ENCODE measurements around the gene GPC5.
A peak's percentile ranks its signal among the peaks of the same experiment; 100 is the strongest.

Gene GPC5

DNA sequence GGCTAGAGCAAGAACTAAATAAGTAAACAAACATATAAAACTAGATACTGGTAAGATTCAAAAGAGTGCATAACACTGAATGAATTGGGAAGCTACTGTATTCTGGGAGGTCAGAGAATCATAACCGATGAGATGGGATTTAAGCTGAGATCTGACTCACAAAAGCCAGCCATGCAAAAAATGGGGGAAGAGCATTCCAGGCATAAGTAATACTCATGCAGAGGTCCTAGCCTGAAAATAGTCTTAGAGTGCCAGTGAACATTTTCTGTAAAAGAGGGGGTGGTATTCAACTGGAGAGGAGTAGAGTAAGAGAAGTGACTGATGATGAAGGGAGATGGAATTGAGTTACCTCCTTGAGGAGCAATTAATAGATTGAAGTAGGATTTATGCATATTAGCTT, 956.2 kb downstream of the GPC5 start:
- peaks cover 18 to 19% of the 10 kb centered on the region in 2 donors for H3K9me3 Mint-ChIP-seq
- no peaks in the 10 kb centered on the region for H3K27me3 Mint-ChIP-seq
- H3K36me3 Mint-ChIP-seq: no peaks in the 10 kb centered on the region
- DNase-seq: no peak
- ATAC-seq (replicated peaks): no peak
- H3K4me1 Mint-ChIP-seq: no peaks in the 10 kb centered on the region
- H3K4me3 Mint-ChIP-seq: no peak overlapping the region
- no peak overlapping the region for H3K27ac Mint-ChIP-seq

DNA sequence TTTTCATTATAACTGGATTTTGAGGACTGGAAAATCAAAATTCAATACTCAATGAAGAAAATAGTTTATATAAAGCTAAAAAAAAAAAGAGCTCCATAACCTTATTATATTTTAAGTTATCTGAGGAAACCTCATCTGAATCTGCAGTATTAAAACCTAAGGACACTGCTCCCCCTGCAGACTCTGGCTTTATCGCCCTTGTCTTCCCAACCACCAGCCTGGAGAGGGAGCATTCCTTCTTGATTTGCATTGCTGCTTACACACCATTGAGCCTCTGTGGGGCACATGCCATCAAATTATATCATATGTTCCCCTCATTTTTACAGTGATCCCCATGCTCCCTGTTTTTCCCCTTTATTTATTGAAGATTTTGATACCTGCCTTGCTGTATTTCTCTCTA, 956.8 kb downstream of the GPC5 start:
- H3K36me3 Mint-ChIP-seq: no peaks in the 10 kb centered on the region
- no peak overlapping the region for H3K27ac Mint-ChIP-seq
- H3K4me1 Mint-ChIP-seq: no peaks in the 10 kb centered on the region
- ATAC-seq (replicated peaks) (no peak), DNase-seq (no peak)
- no peaks in the 10 kb centered on the region for H3K27me3 Mint-ChIP-seq
- H3K9me3 Mint-ChIP-seq: peaks cover 16 to 19% of the 10 kb centered on the region in 2 donors
- no peak overlapping the region for H3K4me3 Mint-ChIP-seq

DNA sequence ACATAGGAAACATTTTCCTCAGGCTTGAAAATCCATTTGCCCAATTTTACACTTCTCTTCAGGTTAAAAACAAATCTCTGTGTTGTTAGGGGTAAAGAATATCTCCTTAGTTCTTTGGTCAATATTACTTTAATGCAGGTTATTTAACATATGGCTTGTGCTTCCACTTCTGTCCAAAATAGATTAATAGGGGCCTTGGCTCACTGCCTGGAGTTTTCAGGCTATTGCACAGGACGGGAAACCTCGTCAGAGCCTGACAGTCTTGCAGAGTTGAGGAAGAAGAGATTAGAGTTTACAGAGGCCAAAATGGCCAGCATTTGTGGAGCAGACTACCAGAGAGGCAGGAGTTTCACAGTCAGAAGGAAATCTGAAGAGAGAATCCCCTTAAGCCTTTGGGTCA, 964.3 kb downstream of the GPC5 start:
- H3K4me1 Mint-ChIP-seq: no peaks in the 10 kb centered on the region
- no peak for ATAC-seq (replicated peaks)
- H3K9me3 Mint-ChIP-seq: peaks cover 4 to 11% of the 10 kb centered on the region in 2 donors
- no peaks in the 10 kb centered on the region for H3K36me3 Mint-ChIP-seq
- no peaks in the 10 kb centered on the region for H3K27me3 Mint-ChIP-seq
- no peak overlapping the region for H3K4me3 Mint-ChIP-seq
- DNase-seq: no peak
- no peak overlapping the region for H3K27ac Mint-ChIP-seq

DNA sequence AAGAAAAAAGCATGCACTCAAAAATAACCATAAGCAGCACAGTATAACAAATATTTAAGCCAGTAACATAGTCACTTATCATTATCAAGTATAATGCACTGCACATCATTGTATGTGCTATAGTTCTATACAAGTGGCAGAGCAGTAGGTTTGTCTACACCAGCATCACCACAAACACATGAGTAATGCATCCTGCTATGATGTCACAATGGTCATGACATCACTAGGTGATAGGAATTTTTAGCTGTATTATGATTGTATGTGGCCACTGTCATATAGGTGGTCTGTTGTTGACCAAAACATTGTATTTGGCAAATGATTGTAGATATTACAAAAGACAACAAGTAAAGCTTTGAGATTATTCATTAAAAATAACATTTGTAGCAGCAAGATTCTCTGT, 967.5 kb downstream of the GPC5 start:
- Mint-ChIP-seq H3K36me3 (no peaks in the 10 kb centered on the region), H3K4me3 (no peak overlapping the region)

DNA sequence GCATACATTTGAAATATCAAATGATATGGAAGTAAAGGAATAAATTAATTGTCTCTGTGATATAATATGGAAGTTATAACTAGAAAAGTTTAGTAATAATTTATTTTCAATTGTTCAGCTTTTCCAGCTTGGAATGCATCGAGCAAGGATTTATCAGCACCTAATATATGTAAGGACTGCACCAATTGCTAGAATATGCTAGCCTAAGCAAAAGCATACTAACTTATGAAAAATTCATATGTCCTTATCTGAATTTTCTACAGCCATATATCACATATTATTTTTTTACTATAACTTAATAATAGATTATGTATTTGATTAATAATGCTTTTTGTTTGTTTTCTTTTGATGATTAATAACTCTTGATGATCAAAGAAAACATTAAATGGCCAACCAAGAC, 979.0 kb downstream of the GPC5 start:
- DNase-seq: no peak
- no peak for ATAC-seq (replicated peaks)
- Mint-ChIP-seq H3K4me3 (no peak overlapping the region), H3K36me3 (no peaks in the 10 kb centered on the region), H3K9me3 (peaks cover 4 to 5% of the 10 kb centered on the region in 2 donors), H3K27me3 (no peaks in the 10 kb centered on the region), H3K27ac (no peak overlapping the region), H3K4me1 (no peaks in the 10 kb centered on the region)

More for the DNA sequence above, 967.5 kb downstream of the GPC5 start:
- Mint-ChIP-seq H3K27me3 (no peaks in the 10 kb centered on the region), H3K9me3 (peaks cover 0 to 4% of the 10 kb centered on the region in 2 donors), H3K27ac (no peak overlapping the region), H3K4me1 (no peaks in the 10 kb centered on the region)
- no peak for DNase-seq
- ATAC-seq (replicated peaks): no peak

DNA sequence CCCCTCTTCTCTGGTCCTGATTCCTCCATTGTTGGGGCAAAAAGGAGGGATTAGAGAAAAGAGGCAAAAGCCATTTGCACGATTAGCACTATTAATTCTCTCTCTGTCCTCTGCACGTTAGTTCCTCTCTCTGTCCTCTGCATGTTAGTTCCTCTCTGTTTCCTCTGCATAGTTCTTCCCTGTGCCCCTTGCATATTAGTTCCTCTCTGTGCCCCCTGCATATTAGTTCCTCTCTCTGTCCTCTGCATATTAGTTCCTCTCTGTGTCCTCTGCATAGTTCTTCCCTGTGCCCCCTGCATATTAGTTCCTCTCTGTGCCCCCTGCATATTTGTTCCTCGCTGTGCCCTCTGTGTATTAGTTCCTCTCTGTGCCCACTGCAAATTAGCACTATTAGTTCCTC, 981.0 kb downstream of the GPC5 start:
- H3K4me3 Mint-ChIP-seq: no peak overlapping the region
- no peaks in the 10 kb centered on the region for H3K36me3 Mint-ChIP-seq
- DNase-seq (no peak), ATAC-seq (replicated peaks) (peak in 1 of 2 donors; percentile 25)
- no peaks in the 10 kb centered on the region for H3K4me1 Mint-ChIP-seq
- no peaks in the 10 kb centered on the region for H3K27me3 Mint-ChIP-seq
- peaks cover 4 to 5% of the 10 kb centered on the region in 2 donors for H3K9me3 Mint-ChIP-seq
- H3K27ac Mint-ChIP-seq: no peak overlapping the region

DNA sequence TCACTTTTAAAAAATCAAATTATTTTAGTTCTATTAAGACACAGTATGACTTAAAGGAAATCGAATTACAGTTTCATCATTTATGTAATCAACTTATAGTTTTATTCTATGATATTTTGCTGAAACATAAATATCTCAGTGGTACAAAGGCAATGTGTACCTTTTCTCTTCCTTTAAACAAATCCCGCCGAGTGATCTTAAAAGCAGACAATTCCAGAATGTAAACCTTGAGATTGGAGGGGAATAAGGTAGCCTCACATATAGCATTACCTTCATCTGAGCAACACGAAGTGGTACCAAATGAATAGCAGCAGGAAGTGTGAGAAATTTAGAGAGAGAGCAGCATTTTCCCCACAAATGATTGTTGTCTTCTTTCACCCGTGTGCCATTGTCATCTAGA, 986.0 kb downstream of the GPC5 start:
- H3K27me3 Mint-ChIP-seq: no peaks in the 10 kb centered on the region
- peaks cover 3% of the 10 kb centered on the region in 2 donors for H3K9me3 Mint-ChIP-seq
- H3K4me1 Mint-ChIP-seq: no peaks in the 10 kb centered on the region
- no peak for ATAC-seq (replicated peaks)
- no peaks in the 10 kb centered on the region for H3K36me3 Mint-ChIP-seq
- H3K27ac Mint-ChIP-seq: no peak overlapping the region
- H3K4me3 Mint-ChIP-seq: no peak overlapping the region
- DNase-seq: no peak

DNA sequence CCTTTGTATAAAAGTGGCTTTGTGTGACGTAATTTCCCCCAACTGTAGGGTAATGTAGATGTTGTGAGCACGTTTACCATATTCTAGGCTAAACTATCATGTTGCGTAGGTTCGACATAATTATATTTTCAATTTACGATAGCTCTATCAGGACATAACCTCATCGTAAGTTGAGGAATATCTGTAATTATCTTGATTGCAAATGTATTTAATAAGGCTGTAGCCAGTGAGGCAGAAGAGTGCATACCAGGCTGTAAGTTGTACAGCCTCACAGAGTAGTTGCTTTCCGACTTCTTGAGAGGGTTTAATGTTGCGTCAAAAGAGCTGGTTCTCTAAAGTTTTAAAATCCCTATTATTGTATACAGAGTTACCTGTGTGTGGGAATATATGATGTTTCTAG, 988.8 kb downstream of the GPC5 start:
- no peak overlapping the region for H3K4me3 Mint-ChIP-seq

DNA sequence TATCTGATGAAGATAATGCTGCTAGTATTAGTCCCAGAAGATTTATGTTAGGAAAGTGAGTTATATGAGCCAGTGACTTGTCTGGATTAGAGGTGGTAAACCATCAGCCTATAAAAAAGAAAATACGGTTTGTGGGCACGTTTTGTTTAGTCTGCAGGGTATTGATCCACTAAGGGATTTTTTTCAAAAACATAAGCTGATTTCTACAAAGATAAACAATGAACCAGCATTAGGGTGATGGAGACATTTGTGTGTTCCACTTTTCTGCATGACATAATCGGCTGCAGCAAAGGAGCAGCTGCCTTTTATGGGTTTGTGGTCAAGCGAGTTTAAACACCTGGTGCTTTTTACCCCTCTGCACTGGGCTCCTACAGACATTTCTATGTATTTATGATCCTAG, 991.8 kb downstream of the GPC5 start:
- ATAC-seq (replicated peaks): no peak
- DNase-seq: no peak
- Mint-ChIP-seq H3K27me3 (no peaks in the 10 kb centered on the region), H3K4me3 (no peak overlapping the region), H3K4me1 (no peaks in the 10 kb centered on the region), H3K36me3 (no peaks in the 10 kb centered on the region), H3K27ac (no peak overlapping the region), H3K9me3 (no peaks in the 10 kb centered on the region)

More for the DNA sequence above, 988.8 kb downstream of the GPC5 start:
- Mint-ChIP-seq H3K27ac (no peak overlapping the region), H3K4me1 (no peaks in the 10 kb centered on the region), H3K36me3 (no peaks in the 10 kb centered on the region), H3K27me3 (no peaks in the 10 kb centered on the region), H3K9me3 (no peaks in the 10 kb centered on the region)
- no peak for ATAC-seq (replicated peaks)
- no peak for DNase-seq

DNA sequence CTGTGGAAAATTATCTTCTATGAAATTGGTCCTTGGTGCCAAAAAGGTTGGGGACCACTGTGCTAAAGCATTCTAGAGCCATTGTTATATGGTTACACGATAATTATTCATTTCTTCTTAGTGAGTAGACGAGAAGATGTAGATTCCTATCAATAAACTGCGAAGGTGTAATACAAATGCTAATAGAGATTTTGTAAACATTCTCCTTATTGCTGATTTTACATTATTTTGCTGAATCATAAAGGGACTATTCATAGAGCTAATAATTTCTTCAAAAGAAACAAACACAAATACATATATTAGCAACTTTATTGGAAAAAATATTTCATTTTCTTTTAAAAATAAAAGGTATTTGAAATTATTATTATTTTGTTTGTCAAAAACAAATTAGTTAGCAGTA, 1005.2 kb downstream of the GPC5 start:
- H3K27ac Mint-ChIP-seq: no peak overlapping the region
- DNase-seq (no peak), ATAC-seq (replicated peaks) (no peak)
- peaks cover 4 to 9% of the 10 kb centered on the region in 2 donors for H3K9me3 Mint-ChIP-seq
- no peaks in the 10 kb centered on the region for H3K36me3 Mint-ChIP-seq
- no peaks in the 10 kb centered on the region for H3K27me3 Mint-ChIP-seq
- no peaks in the 10 kb centered on the region for H3K4me1 Mint-ChIP-seq
- H3K4me3 Mint-ChIP-seq: no peak overlapping the region

DNA sequence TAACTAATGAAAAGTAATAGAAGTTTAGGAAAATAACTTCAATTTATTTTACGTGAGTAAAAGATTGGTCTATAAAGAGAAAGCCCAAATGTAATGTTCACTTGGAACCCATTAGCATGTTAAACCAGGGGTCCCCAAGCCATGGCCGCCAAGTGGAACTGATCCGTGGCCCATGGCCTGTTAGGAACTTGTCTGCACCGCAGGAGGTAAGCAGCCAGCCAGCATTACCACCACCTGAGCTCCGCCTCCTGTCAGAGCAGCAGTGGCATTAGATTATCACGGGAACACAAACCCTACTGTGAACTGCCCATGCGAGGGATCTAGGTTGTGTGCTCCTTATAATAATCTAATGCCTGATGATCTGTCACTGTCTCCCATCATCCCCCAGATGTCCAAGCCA, 1009.4 kb downstream of the GPC5 start:
- ATAC-seq (replicated peaks): no peak
- no peak overlapping the region for H3K4me3 Mint-ChIP-seq

DNA sequence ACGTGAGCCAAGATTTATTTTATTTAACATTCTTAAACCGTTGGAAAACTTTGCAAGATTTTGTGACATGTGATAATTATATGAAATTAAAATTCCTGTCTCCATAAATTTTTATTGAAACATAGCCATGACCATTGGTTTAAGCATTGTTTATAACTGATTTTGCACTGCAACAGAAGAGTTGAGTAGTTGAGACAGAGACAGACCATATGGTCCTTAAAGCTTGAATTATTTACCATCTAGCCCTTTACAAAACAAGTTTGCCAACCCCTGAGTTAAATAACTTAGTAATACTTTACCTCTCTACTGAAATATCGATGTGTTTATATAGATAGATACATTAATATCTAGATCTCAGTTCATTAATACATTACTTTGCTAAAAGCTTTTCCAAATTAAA, 1014.1 kb downstream of the GPC5 start:
- ATAC-seq (replicated peaks) (no peak), DNase-seq (no peak)
- Mint-ChIP-seq H3K4me3 (no peak overlapping the region), H3K9me3 (peaks cover 0 to 5% of the 10 kb centered on the region in 2 donors), H3K36me3 (no peaks in the 10 kb centered on the region), H3K27me3 (no peaks in the 10 kb centered on the region), H3K4me1 (no peaks in the 10 kb centered on the region), H3K27ac (no peak overlapping the region)

More for the DNA sequence above, 1009.4 kb downstream of the GPC5 start:
- no peaks in the 10 kb centered on the region for H3K36me3 Mint-ChIP-seq
- H3K9me3 Mint-ChIP-seq: peaks cover 0 to 3% of the 10 kb centered on the region in 2 donors
- no peaks in the 10 kb centered on the region for H3K27me3 Mint-ChIP-seq
- H3K27ac Mint-ChIP-seq: no peak overlapping the region
- no peaks in the 10 kb centered on the region for H3K4me1 Mint-ChIP-seq
- DNase-seq: no peak

DNA sequence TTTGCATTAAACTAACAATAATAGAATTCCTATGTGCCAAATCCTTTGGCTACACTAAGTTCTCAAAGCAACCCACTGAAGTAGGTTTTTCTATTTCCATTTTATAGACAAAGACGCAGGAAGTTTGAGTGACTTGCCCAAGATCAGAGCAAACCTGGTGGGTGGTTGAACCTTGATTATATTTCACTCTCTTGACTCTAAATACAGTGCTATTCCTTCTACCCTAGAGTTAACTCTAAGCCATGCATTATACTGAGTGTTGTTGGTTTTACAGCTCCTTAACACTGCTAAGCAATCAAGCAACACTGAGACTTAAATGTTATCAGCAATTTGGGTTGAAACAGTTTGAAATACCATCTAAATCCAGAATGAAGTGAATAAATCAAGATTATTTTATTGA, 1014.6 kb downstream of the GPC5 start:
- Mint-ChIP-seq H3K9me3 (peaks cover 0 to 5% of the 10 kb centered on the region in 2 donors), H3K4me1 (no peaks in the 10 kb centered on the region), H3K36me3 (no peaks in the 10 kb centered on the region), H3K27me3 (no peaks in the 10 kb centered on the region), H3K27ac (no peak overlapping the region), H3K4me3 (no peak overlapping the region)
- ATAC-seq (replicated peaks) (no peak), DNase-seq (no peak)

DNA sequence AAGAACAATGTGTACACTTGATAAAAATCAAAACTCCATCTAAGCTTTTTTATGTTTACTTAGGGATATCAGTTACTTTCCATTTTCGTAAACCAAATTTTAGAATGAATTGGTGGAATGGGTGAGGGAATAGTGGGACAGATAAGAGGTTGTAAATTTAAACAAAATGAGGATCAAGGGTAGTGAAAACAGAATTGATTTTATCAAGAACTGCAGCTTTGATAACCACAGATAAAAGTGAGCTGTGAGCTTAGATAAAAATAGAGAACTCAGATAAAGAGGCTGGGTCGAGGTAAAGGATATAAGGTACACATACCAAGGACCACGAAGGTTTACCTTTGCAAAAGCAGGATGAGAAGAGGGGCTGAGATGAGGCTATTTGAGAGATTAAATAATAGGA, 1015.0 kb downstream of the GPC5 start:
- Mint-ChIP-seq H3K27ac (no peak overlapping the region), H3K9me3 (peaks cover 0 to 7% of the 10 kb centered on the region in 2 donors), H3K36me3 (no peaks in the 10 kb centered on the region), H3K4me1 (no peaks in the 10 kb centered on the region), H3K4me3 (no peak overlapping the region), H3K27me3 (no peaks in the 10 kb centered on the region)
- no peak for ATAC-seq (replicated peaks)
- no peak for DNase-seq

DNA sequence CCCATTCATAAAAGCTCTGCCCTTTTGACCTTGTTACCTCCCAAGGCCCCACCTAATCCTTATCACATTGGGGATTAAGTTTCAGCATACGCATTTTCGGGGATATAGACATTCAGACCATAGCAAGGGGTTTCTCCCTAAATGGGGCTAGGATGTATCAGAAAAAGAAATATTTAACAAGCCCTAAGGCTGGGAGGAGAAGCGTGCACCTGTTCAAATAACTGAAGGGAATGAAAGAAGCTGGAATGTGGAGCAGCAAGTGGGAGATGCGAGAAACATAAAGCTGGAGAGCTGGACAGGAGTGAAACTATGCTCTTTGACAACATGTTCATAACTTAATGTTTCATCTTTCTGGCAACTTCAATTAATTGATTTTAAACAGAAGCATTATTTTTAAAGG, 1016.4 kb downstream of the GPC5 start:
- no peaks in the 10 kb centered on the region for H3K4me1 Mint-ChIP-seq
- no peak for ATAC-seq (replicated peaks)

DNA sequence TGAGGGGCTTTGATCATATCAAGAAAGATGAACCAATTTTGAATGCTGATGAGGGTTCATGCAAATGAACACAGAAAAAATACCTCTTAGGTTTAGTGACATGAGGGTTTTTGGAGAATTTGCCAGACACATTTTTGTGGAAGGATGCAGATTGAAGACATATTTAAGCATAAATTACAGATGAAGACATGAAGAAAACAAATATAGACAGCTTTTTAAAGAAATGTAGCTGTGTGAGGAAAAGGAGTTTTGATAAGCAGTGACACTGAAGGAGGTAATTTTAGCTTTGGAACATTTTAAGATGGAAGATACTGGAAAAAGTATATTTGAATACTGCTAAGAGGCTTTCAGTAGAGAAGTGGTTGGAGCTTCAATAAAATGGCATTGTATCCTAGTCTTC, 1017.4 kb downstream of the GPC5 start:
- peaks cover 0 to 7% of the 10 kb centered on the region in 2 donors for H3K9me3 Mint-ChIP-seq
- no peak for ATAC-seq (replicated peaks)

More for the DNA sequence above, 1016.4 kb downstream of the GPC5 start:
- no peak for DNase-seq
- Mint-ChIP-seq H3K9me3 (peaks cover 0 to 7% of the 10 kb centered on the region in 2 donors), H3K36me3 (no peaks in the 10 kb centered on the region), H3K4me3 (no peak overlapping the region), H3K27ac (no peak overlapping the region), H3K27me3 (no peaks in the 10 kb centered on the region)

More for the DNA sequence above, 1017.4 kb downstream of the GPC5 start:
- Mint-ChIP-seq H3K27me3 (no peaks in the 10 kb centered on the region), H3K4me1 (no peaks in the 10 kb centered on the region), H3K4me3 (no peak overlapping the region), H3K27ac (no peak overlapping the region), H3K36me3 (no peaks in the 10 kb centered on the region)
- no peak for DNase-seq
